ENCODE measurements around the gene VGF. TPM values are rescaled to one million over a fixed set of nuclear protein-coding genes. Genes with fewer than 3 reads are reported as not detected.

Gene VGF
- total RNA-seq, 4 donors from 2014 or later: not detected

- Histone ChIP-seq H3K9me3 (no peaks in the 10 kb centered on the region), H3K4me3 (no peak overlapping the region), H3K36me3 (no peaks in the 10 kb centered on the region), H3K27me3 (peaks cover 89 to 100% (median 99%) of the 10 kb centered on the region in 3 donors), H3K4me1 (peaks cover 20 to 40% of the 10 kb centered on the region in 2 donors), H3K27ac (no peak overlapping the region)
- in situ Hi-C loops (cut with MboI; ENCODE audit: low sequenced_read_pairs in 4 of 4): no loop called here
- TF ChIP-seq POLR2A (IDR thresholded peaks at IDR 0.05) (no peak), CTCF (IDR thresholded peaks at IDR 0.05 in 4 of 5, conservative IDR thresholded peaks at IDR 0.05 in 1 of 5) (peak; percentile 58 to 89 (median 82))
- intact Hi-C loops (cut with DNase I; ENCODE audit: low total_unique reads): loop anchor here (2.0 kb wide), 1 partner anchor 25 kb away; no protein-coding TSS in a partner anchor
- no peak for DNase-seq
- peak in 1 of 2 donors; percentile 48 for ATAC-seq
Measured at GRCh38 chr7:101169838-101170551, 4.6 kb upstream of the VGF start.

- peaks cover 20 to 45% of the 10 kb centered on the region in 2 donors for H3K4me1 ChIP-seq
- DNase-seq (no peak), ATAC-seq (no peak)
- no peaks in the 10 kb centered on the region for H3K9me3 ChIP-seq
- intact Hi-C loops (cut with DNase I; ENCODE audit: low total_unique reads): no loop called here
- in situ Hi-C loops (cut with MboI; ENCODE audit: low sequenced_read_pairs in 4 of 4): no loop called here
- TF ChIP-seq CTCF (IDR thresholded peaks at IDR 0.05 in 4 of 5, conservative IDR thresholded peaks at IDR 0.05 in 1 of 5) (no peak), POLR2A (IDR thresholded peaks at IDR 0.05) (no peak)
- H3K27me3 ChIP-seq: peaks cover 92 to 100% (median 99%) of the 10 kb centered on the region in 3 donors
- no peaks in the 10 kb centered on the region for H3K36me3 ChIP-seq
- H3K4me3 ChIP-seq: no peak overlapping the region
- H3K27ac ChIP-seq: no peak overlapping the region
Measured at GRCh38 chr7:101169110-101169837, 3.9 kb upstream of the VGF start.

GRCh38 chr7:101168412-101169049 is 3.2 kb upstream of the VGF start:
- intact Hi-C loops (cut with DNase I; ENCODE audit: low total_unique reads): no loop called here
- Histone ChIP-seq H3K4me1 (peaks cover 22 to 42% of the 10 kb centered on the region in 2 donors), H3K27me3 (peaks cover 92 to 99% (median 99%) of the 10 kb centered on the region in 3 donors), H3K9me3 (no peaks in the 10 kb centered on the region), H3K36me3 (no peaks in the 10 kb centered on the region), H3K27ac (no peak overlapping the region), H3K4me3 (no peak overlapping the region)
- in situ Hi-C loops (cut with MboI; ENCODE audit: low sequenced_read_pairs in 4 of 4): no loop called here
- DNase-seq (no peak), ATAC-seq (no peak)
- TF ChIP-seq CTCF (IDR thresholded peaks at IDR 0.05 in 4 of 5, conservative IDR thresholded peaks at IDR 0.05 in 1 of 5) (no peak), POLR2A (IDR thresholded peaks at IDR 0.05) (no peak)

- Histone ChIP-seq H3K4me3 (no peak overlapping the region), H3K27me3 (peaks cover 87 to 99% (median 95%) of the 10 kb centered on the region in 3 donors), H3K36me3 (no peaks in the 10 kb centered on the region), H3K27ac (no peak overlapping the region), H3K9me3 (no peaks in the 10 kb centered on the region), H3K4me1 (peaks cover 18 to 35% of the 10 kb centered on the region in 2 donors)
- intact Hi-C loops (cut with DNase I; ENCODE audit: low total_unique reads): no loop called here
- TF ChIP-seq CTCF (IDR thresholded peaks at IDR 0.05 in 4 of 5, conservative IDR thresholded peaks at IDR 0.05 in 1 of 5) (no peak), POLR2A (IDR thresholded peaks at IDR 0.05) (no peak)
- DNase-seq (no peak), ATAC-seq (no peak)
- in situ Hi-C loops (cut with MboI; ENCODE audit: low sequenced_read_pairs in 4 of 4): no loop called here
Measured at GRCh38 chr7:101167645-101168411, 2.5 kb upstream of the VGF start.

All from gastrocnemius medialis (tissue), 4 donors.